ENCODE results near the gene HSF4. TPM values are rescaled to one million over a fixed set of nuclear protein-coding genes. Genes with fewer than 3 reads are reported as not detected.

HSF4 gene
- total RNA-seq, 1 experiment from 2014 or later = 38.6 TPM

DNA sequence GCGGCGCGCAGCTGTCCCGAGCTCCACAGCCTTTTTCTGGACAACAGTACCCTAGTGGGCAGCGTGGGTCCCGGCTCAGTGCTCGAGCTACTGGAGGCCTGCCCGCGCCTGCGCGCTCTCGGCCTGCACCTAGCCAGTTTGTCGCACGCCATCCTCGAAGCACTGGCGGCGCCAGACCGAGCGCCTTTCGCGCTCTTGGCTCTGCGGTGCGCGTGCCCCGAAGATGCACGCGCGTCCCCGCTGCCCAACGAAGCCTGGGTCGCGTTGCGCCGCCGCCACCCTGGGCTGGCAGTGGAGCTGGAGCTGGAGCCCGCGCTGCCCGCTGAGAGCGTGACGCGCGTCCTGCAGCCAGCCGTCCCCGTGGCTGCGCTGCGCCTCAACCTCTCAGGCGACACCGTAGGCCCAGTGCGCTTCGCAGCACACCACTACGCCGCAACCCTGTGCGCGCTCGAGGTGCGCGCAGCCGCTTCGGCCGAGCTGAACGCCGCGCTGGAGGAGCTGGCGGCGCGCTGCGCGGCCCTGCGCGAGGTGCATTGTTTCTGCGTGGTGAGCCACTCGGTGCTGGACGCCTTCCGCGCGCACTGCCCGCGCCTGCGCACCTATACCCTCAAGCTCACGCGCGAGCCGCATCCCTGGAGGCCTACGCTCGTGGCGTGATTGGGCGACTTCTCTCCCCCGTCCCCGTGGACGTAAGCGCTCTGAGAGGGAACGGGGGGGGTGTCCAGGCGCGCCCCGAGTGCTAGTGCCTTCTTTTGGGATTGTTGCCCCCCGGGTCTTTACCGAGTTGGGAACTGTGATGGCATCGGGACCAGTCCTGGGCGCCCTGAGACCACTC lies 1.2 kb upstream of the HSF4 start:
- Histone ChIP-seq H3K4me1 (ENCODE audit: control insufficient read depth, insufficient read depth, low read length) (no peaks in the 10 kb centered on the region), H3K27me3 (ENCODE audit: control insufficient read depth, insufficient read depth, low read length) (no peaks in the 10 kb centered on the region), H3K36me3 (ENCODE audit: control insufficient read depth, insufficient read depth, low read length) (no peaks in the 10 kb centered on the region), H3K9me3 (ENCODE audit: control insufficient read depth, insufficient read depth, low read depth, low read length) (no peaks in the 10 kb centered on the region), H3K4me3 (ENCODE audit: low read depth in 2 of 2, low read length in 2 of 2) (no peak overlapping the region), H3K27ac (ENCODE audit: low read length) (no peak overlapping the region)
- DNase-seq (ENCODE audit: low read depth, low spot score) = no peak
- TF ChIP-seq, protein P1, sequence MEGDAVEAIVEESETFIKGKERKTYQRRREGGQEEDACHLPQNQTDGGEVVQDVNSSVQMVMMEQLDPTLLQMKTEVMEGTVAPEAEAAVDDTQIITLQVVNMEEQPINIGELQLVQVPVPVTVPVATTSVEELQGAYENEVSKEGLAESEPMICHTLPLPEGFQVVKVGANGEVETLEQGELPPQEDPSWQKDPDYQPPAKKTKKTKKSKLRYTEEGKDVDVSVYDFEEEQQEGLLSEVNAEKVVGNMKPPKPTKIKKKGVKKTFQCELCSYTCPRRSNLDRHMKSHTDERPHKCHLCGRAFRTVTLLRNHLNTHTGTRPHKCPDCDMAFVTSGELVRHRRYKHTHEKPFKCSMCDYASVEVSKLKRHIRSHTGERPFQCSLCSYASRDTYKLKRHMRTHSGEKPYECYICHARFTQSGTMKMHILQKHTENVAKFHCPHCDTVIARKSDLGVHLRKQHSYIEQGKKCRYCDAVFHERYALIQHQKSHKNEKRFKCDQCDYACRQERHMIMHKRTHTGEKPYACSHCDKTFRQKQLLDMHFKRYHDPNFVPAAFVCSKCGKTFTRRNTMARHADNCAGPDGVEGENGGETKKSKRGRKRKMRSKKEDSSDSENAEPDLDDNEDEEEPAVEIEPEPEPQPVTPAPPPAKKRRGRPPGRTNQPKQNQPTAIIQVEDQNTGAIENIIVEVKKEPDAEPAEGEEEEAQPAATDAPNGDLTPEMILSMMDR (IDR thresholded peaks at IDR 0.05) = no peak
- no TSS peak for BruUV-seq (replicated peaks)
- in situ Hi-C loops (cut with HindIII; ENCODE audit: low pct_unique_long_range_greater_than_20kb, low sequenced_read_pairs) = no loop called here
- ChIA-PET CTCF (no interaction called here), POLR2A (no interaction called here)
- ATAC-seq = no peak
- intact Hi-C loops (cut with micrococcal nuclease; ENCODE audit: unreplicated experiment) = no loop called here

DNA sequence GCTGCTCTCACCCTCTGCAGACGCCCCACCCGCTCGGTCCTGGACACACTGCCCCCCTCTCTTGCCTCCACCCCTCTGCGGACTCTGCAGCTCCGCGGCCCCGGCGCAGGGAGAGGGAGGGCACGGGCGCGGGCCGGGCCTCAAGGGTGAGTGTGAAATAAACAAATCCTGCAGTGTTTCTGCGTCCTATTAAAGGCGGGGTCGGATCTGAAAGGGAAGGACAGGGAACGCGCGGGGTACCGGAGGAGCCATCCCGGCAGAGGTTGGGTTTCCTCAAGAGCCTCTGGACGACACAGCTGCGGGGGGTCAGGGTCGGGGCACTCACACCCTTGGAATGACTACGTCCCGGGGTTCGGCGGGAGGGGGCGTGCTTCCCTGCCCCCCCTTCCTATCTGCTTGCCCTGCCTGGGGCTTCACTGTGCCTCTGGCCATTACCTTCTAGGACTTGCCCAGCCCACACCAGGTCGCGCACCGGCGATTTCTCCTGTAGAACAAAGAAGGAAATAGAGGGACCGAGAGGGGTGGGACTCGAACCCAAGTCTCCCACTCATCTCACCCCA lies 466 bp upstream of the HSF4 start:
- H3K9me3 ChIP-seq (ENCODE audit: control insufficient read depth, insufficient read depth, low read depth, low read length) = no peaks in the 10 kb centered on the region
- ATAC-seq (no peak), DNase-seq (ENCODE audit: low read depth, low spot score) (no peak)
- no peaks in the 10 kb centered on the region for H3K36me3 ChIP-seq (ENCODE audit: control insufficient read depth, insufficient read depth, low read length)
- intact Hi-C loops (cut with micrococcal nuclease; ENCODE audit: unreplicated experiment) = no loop called here
- in situ Hi-C loops (cut with HindIII; ENCODE audit: low pct_unique_long_range_greater_than_20kb, low sequenced_read_pairs) = no loop called here
- no peaks in the 10 kb centered on the region for H3K27me3 ChIP-seq (ENCODE audit: control insufficient read depth, insufficient read depth, low read length)
- no peak overlapping the region for H3K4me3 ChIP-seq (ENCODE audit: low read depth in 2 of 2, low read length in 2 of 2)
- TF ChIP-seq, protein P2, sequence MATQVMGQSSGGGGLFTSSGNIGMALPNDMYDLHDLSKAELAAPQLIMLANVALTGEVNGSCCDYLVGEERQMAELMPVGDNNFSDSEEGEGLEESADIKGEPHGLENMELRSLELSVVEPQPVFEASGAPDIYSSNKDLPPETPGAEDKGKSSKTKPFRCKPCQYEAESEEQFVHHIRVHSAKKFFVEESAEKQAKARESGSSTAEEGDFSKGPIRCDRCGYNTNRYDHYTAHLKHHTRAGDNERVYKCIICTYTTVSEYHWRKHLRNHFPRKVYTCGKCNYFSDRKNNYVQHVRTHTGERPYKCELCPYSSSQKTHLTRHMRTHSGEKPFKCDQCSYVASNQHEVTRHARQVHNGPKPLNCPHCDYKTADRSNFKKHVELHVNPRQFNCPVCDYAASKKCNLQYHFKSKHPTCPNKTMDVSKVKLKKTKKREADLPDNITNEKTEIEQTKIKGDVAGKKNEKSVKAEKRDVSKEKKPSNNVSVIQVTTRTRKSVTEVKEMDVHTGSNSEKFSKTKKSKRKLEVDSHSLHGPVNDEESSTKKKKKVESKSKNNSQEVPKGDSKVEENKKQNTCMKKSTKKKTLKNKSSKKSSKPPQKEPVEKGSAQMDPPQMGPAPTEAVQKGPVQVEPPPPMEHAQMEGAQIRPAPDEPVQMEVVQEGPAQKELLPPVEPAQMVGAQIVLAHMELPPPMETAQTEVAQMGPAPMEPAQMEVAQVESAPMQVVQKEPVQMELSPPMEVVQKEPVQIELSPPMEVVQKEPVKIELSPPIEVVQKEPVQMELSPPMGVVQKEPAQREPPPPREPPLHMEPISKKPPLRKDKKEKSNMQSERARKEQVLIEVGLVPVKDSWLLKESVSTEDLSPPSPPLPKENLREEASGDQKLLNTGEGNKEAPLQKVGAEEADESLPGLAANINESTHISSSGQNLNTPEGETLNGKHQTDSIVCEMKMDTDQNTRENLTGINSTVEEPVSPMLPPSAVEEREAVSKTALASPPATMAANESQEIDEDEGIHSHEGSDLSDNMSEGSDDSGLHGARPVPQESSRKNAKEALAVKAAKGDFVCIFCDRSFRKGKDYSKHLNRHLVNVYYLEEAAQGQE (IDR thresholded peaks at IDR 0.05; ENCODE audit: insufficient read depth in 1 of 2, low read depth in 2 of 2, low read length in 1 of 2) = no peak
- TF ChIP-seq, protein P1 (IDR thresholded peaks at IDR 0.05) = no peak
- TF ChIP-seq TCF7L2 (IDR thresholded peaks at IDR 0.05; ENCODE audit: low read depth, low read length) = no peak
- TF ChIP-seq POLR2AphosphoS5 (IDR thresholded peaks at IDR 0.05; ENCODE audit: low read depth, low read length) = no peak
- TF ChIP-seq SIN3A (IDR thresholded peaks at IDR 0.05; ENCODE audit: borderline replicate concordance, insufficient read depth, low read depth, low read length) = no peak
- no peaks in the 10 kb centered on the region; the same call in 1 of the 2 replicates for H3K4me1 ChIP-seq (ENCODE audit: control insufficient read depth, insufficient read depth, low read length)
- ChIA-PET CTCF (no interaction called here), POLR2A (no interaction called here)
- BruUV-seq (replicated peaks) = no TSS peak
- H3K27ac ChIP-seq (ENCODE audit: low read length) = no peak overlapping the region

Data from Panc1 (cell line).